Astrocyte (in vitro differentiated cells and primary cell): ENCODE results near the gene DISP3. TPM values are rescaled to one million over a fixed set of nuclear protein-coding genes. Genes with fewer than 3 reads are reported as not detected.

Experiments used
- DNase-seq: peaks from one replicate; pipeline ENCODE4 v3.0.0-alpha.2; 2010; ENCODE audit warnings: low read depth
- FAIRE-seq: peaks from 2 replicates; lab custom pipeline; 2011; peaks lifted over from hg19 to GRCh38; lab: Jason Lieb, UNC
- H2AFZ ChIP-seq: 2 replicates; pipeline ENCODE4 v1.6.0; 2012; ENCODE audit warnings: low read depth, low read length, inconsistent platforms
- H3K27ac ChIP-seq: 2 replicates; pipeline ENCODE4 v1.5.1; 2011; ENCODE audit warnings: low read depth, low read length, inconsistent platforms
- H3K27me3 ChIP-seq: 2 replicates; pipeline ENCODE4 v1.6.0; 2011; ENCODE audit warnings: low read length, inconsistent platforms; ENCODE audit not compliant: insufficient read depth
- H3K36me3 ChIP-seq: 2 replicates; pipeline ENCODE4 v1.5.1; 2011; ENCODE audit warnings: low read length, inconsistent platforms; ENCODE audit not compliant: insufficient read depth
- H3K4me1 ChIP-seq: 2 replicates; pipeline ENCODE4 v1.5.1; 2011; ENCODE audit warnings: low read length, inconsistent platforms; ENCODE audit not compliant: insufficient read depth
- H3K4me2 ChIP-seq: 2 replicates; pipeline ENCODE4 v1.6.0; 2012; ENCODE audit warnings: low read length, inconsistent platforms
- H3K4me3 ChIP-seq: 2 replicates; pipeline ENCODE4 v1.5.1; 2011; ENCODE audit warnings: low read depth, mild to moderate bottlenecking, low read length, inconsistent platforms; ENCODE audit not compliant: insufficient read depth
- H3K79me2 ChIP-seq: 2 replicates; pipeline ENCODE4 v1.6.0; 2012; ENCODE audit warnings: mild to moderate bottlenecking, low read length, inconsistent platforms; ENCODE audit not compliant: insufficient read depth
- H3K9ac ChIP-seq: 2 replicates; pipeline ENCODE4 v1.6.0; 2012; ENCODE audit warnings: mild to moderate bottlenecking, low read length, inconsistent platforms
- H3K9me3 ChIP-seq: 2 replicates; pipeline ENCODE4 v1.5.1; 2012; ENCODE audit warnings: low read depth, mild to moderate bottlenecking, low read length, inconsistent platforms; ENCODE audit not compliant: insufficient read depth
- H4K20me1 ChIP-seq: 2 replicates; pipeline ENCODE4 v1.6.0; 2012; ENCODE audit warnings: low read length, inconsistent platforms; ENCODE audit not compliant: insufficient read depth
- H3K27ac Mint-ChIP-seq: one replicate; pipeline ENCODE4 v1.8.0; 2021; ENCODE audit warnings: mild to moderate bottlenecking, mixed read lengths; ENCODE audit not compliant: unreplicated experiment
- H3K27me3 Mint-ChIP-seq: one replicate; pipeline ENCODE4 v1.8.0; 2021; ENCODE audit warnings: low read depth, mixed read lengths; ENCODE audit not compliant: unreplicated experiment
- H3K36me3 Mint-ChIP-seq: one replicate; pipeline ENCODE4 v1.8.0; 2021; ENCODE audit warnings: low read depth, mixed read lengths; ENCODE audit not compliant: unreplicated experiment
- H3K4me1 Mint-ChIP-seq: one replicate; pipeline ENCODE4 v1.8.0; 2021; ENCODE audit warnings: low read depth, mixed read lengths; ENCODE audit not compliant: unreplicated experiment
- H3K4me3 Mint-ChIP-seq: one replicate; pipeline ENCODE4 v1.8.0; 2021; ENCODE audit warnings: mild to moderate bottlenecking, moderate library complexity, mixed read lengths; ENCODE audit not compliant: unreplicated experiment
- H3K9me3 Mint-ChIP-seq: one replicate; pipeline ENCODE4 v1.8.0; 2021; ENCODE audit warnings: mild to moderate bottlenecking, mixed read lengths; ENCODE audit not compliant: unreplicated experiment
- CTCF ChIP-seq: IDR thresholded peaks from 2 replicates; pipeline ENCODE4 v1.5.1; 2011; ENCODE audit warnings: low read depth, mild to moderate bottlenecking, inconsistent platforms, low read length, moderate library complexity; ENCODE audit not compliant: insufficient read depth
- EZH2 ChIP-seq: IDR thresholded peaks from 2 replicates; pipeline ENCODE4 v1.6.1; 2012; ENCODE audit warnings: mild to moderate bottlenecking, low read length, inconsistent platforms; ENCODE audit not compliant: insufficient read depth
- total RNA-seq: library from RNA; stranded (reverse); gene quantifications from 2 replicates; pipeline ENCODE4 v1.2.1, GENCODE V29; 2021

DISP3 gene
- total RNA-seq, 1 donor from 2014 or later, result 0.32 TPM

GRCh38 chr1:11441211-11441952 is 37.6 kb upstream of the DISP3 start:
- TF ChIP-seq CTCF (no peak), EZH2 (no peak)
- no peak for FAIRE-seq
- Histone ChIP-seq H3K27ac (no peak overlapping the region), H3K4me3 (no peak overlapping the region), H3K79me2 (no peaks in the 10 kb centered on the region), H3K4me1 (no peaks in the 10 kb centered on the region), H3K4me2 (no peak overlapping the region), H3K9me3 (no peaks in the 10 kb centered on the region), H4K20me1 (no peaks in the 10 kb centered on the region), H3K9ac (no peak overlapping the region), H3K27me3 (no peaks in the 10 kb centered on the region), H3K36me3 (no peaks in the 10 kb centered on the region), H2AFZ (no peak overlapping the region)
- no peak for DNase-seq
- Mint-ChIP-seq H3K4me1 (no peaks in the 10 kb centered on the region), H3K9me3 (peaks cover 2% of the 10 kb centered on the region), H3K27ac (no peak overlapping the region), H3K27me3 (peaks cover 89% of the 10 kb centered on the region), H3K36me3 (no peaks in the 10 kb centered on the region), H3K4me3 (no peak overlapping the region)

- DNase-seq, result no peak
- peaks cover 80% of the 10 kb centered on the region for H3K27me3 Mint-ChIP-seq
Observed at GRCh38 chr1:11443043-11443442, 35.9 kb upstream of the DISP3 start.

More at GRCh38 chr1:11443043-11443442, 35.9 kb upstream of the DISP3 start:
- no peak for FAIRE-seq
- Mint-ChIP-seq H3K4me1 (no peaks in the 10 kb centered on the region), H3K36me3 (no peaks in the 10 kb centered on the region), H3K4me3 (no peak overlapping the region), H3K27ac (no peak overlapping the region), H3K9me3 (no peaks in the 10 kb centered on the region)
- Histone ChIP-seq H3K4me1 (no peaks in the 10 kb centered on the region), H3K36me3 (no peaks in the 10 kb centered on the region), H2AFZ (no peak overlapping the region), H3K9me3 (no peaks in the 10 kb centered on the region), H3K79me2 (no peaks in the 10 kb centered on the region), H3K27me3 (no peaks in the 10 kb centered on the region), H4K20me1 (no peaks in the 10 kb centered on the region), H3K4me3 (no peak overlapping the region), H3K9ac (no peak overlapping the region), H3K4me2 (no peak overlapping the region), H3K27ac (no peak overlapping the region)
- no peak for TF ChIP-seq EZH2
- no peak for TF ChIP-seq CTCF
